IMR-90 (cell line): ENCODE results near the gene NHP2. TPM values are rescaled to one million over a fixed set of nuclear protein-coding genes. Genes with fewer than 3 reads are reported as not detected.

ENCODE experiments used
- ATAC-seq: fragments of 200-7000 bp; cut with Tn5 transposase; 2 replicates; pipeline ENCODE4 v1.9.1; 2020; ENCODE audit warnings: low read depth, mild to moderate bottlenecking, moderate library complexity
- BruUV-seq: library from RNA; stranded (reverse); fragments of 400-500 nt; replicated peaks from 2 replicates; lab custom pipeline; 2021; lab: Mats Ljungman, UMichigan
- CTCF ChIA-PET: fragments of 300-600 bp; formaldehyde crosslinking; extraction: SDS; loops from one replicate; lab custom pipeline; 2021; ENCODE audit warnings: antibody characterized with exemption; lab: Yijun Ruan, JAX
- POLR2A ChIA-PET: fragments of 300-600 bp; sonication (Branson Sonifier 250); formaldehyde crosslinking; loops from one replicate; lab custom pipeline; 2022; ENCODE audit warnings: antibody characterized with exemption; ENCODE audit not compliant: unreplicated experiment; lab: Charles Lee
- DNase-seq: peaks from one replicate; pipeline ENCODE4 v3.0.0; 2013
- H2AFZ ChIP-seq: replicated peaks from 2 replicates; pipeline ENCODE3; 2013; ENCODE audit warnings: low read length, mild to moderate bottlenecking; ENCODE audit not compliant: poor library complexity
- H2AK5ac ChIP-seq: 2 replicates; pipeline ENCODE4 v1.6.1; 2013; ENCODE audit warnings: low read depth, low read length, inconsistent platforms
- H2AK9ac ChIP-seq: replicated peaks from 2 replicates; pipeline ENCODE3; 2013; ENCODE audit warnings: mild to moderate bottlenecking, low read depth, low read length, moderate library complexity; ENCODE audit not compliant: poor library complexity
- H2BK120ac ChIP-seq: 2 replicates; pipeline ENCODE4 v1.6.1; 2013; ENCODE audit warnings: low read depth, low read length, inconsistent platforms
- H2BK15ac ChIP-seq: 3 replicates; pipeline ENCODE4 v1.6.1; 2013; ENCODE audit warnings: low read depth, low read length, inconsistent platforms
- H2BK20ac ChIP-seq: 2 replicates; pipeline ENCODE4 v1.6.1; 2013; ENCODE audit warnings: low read depth, mild to moderate bottlenecking, inconsistent platforms, low read length, moderate library complexity
- H2BK5ac ChIP-seq: 2 replicates; pipeline ENCODE4 v1.6.1; 2013; ENCODE audit warnings: mild to moderate bottlenecking, low read depth, low read length, inconsistent platforms; ENCODE audit not compliant: poor library complexity, severe bottlenecking
- H3K14ac ChIP-seq: replicated peaks from 2 replicates; pipeline ENCODE4 v1.6.1; 2013; ENCODE audit warnings: low read depth, low read length, inconsistent platforms
- H3K18ac ChIP-seq: 2 replicates; pipeline ENCODE4 v1.6.1; 2013; ENCODE audit warnings: low read depth, low read length, control low read depth
- H3K23ac ChIP-seq: 2 replicates; pipeline ENCODE4 v1.6.1; 2013; ENCODE audit warnings: low read depth, low read length, inconsistent platforms
- H3K27ac ChIP-seq: 2 replicates; pipeline ENCODE4 v1.5.1; 2013; ENCODE audit warnings: mild to moderate bottlenecking, control low read depth, low read length; ENCODE audit not compliant: insufficient read depth
- H3K27me3 ChIP-seq: 2 replicates; pipeline ENCODE4 v1.6.1; 2013; ENCODE audit warnings: low read length; ENCODE audit not compliant: control insufficient read depth, insufficient read depth
- H3K36me3 ChIP-seq: 2 replicates; pipeline ENCODE4 v1.6.1; 2013; ENCODE audit warnings: low read length, mixed read lengths; ENCODE audit not compliant: control insufficient read depth, insufficient read depth
- H3K4ac ChIP-seq: 2 replicates; pipeline ENCODE4 v1.6.1; 2013; ENCODE audit warnings: low read depth, low read length, inconsistent platforms
- H3K4me1 ChIP-seq: 2 replicates; pipeline ENCODE4 v1.6.1; 2013; ENCODE audit warnings: low read length, mixed read lengths; ENCODE audit not compliant: control insufficient read depth, insufficient read depth
- H3K4me2 ChIP-seq: 2 replicates; pipeline ENCODE4 v1.6.1; 2013; ENCODE audit warnings: low read depth, mild to moderate bottlenecking, control low read depth, low read length, moderate library complexity
- H3K4me3 ChIP-seq: 2 replicates; pipeline ENCODE4 v1.5.1; 2013; ENCODE audit warnings: low read depth, mild to moderate bottlenecking, control low read depth, low read length, moderate library complexity; ENCODE audit not compliant: insufficient read depth
- H3K56ac ChIP-seq: 2 replicates; pipeline ENCODE4 v1.6.1; 2013; ENCODE audit warnings: low read length, inconsistent platforms; ENCODE audit not compliant: insufficient read depth; ENCODE audit errors: extremely low read depth
- H3K79me1 ChIP-seq, 2 experiments: 2 replicates each; pipeline ENCODE4 v1.6.1; 2013; ENCODE audit warnings: low read length in 2 of 2, inconsistent platforms in 1 of 2, low read depth in 1 of 2
- H3K9ac ChIP-seq: 2 replicates; pipeline ENCODE4 v1.6.1; 2013; ENCODE audit warnings: low read depth, low read length, control low read depth
- H3K9me1 ChIP-seq: 2 replicates; pipeline ENCODE4 v1.6.1; 2013; ENCODE audit warnings: low read length, inconsistent platforms; ENCODE audit not compliant: insufficient read depth
- H3K9me3 ChIP-seq: 2 replicates; pipeline ENCODE4 v1.6.1; 2013; ENCODE audit warnings: low read length; ENCODE audit not compliant: control insufficient read depth, insufficient read depth
- H4K20me1 ChIP-seq: 2 replicates; pipeline ENCODE4 v1.6.1; 2013; ENCODE audit warnings: low read length, inconsistent platforms; ENCODE audit not compliant: insufficient read depth
- H4K5ac ChIP-seq: 2 replicates; pipeline ENCODE4 v1.6.1; 2013; ENCODE audit warnings: mild to moderate bottlenecking, low read depth, low read length, control low read depth
- H4K8ac ChIP-seq, 2 experiments: 2 replicates each; pipeline ENCODE4 v1.6.1; 2013; ENCODE audit warnings: low read depth in 2 of 2, low read length in 2 of 2, control low read depth in 1 of 2, inconsistent platforms in 1 of 2
- H4K91ac ChIP-seq: 2 replicates; pipeline ENCODE4 v1.6.1; 2013; ENCODE audit warnings: low read depth, low read length, inconsistent platforms; ENCODE audit not compliant: insufficient read depth
- CHD1 ChIP-seq: IDR thresholded peaks from 2 replicates; pipeline ENCODE4 v1.6.1; 2012; ENCODE audit warnings: low read depth, low read length, improper control_type of control experiment
- MAFK ChIP-seq: IDR thresholded peaks from 2 replicates; pipeline ENCODE4 v1.6.1; 2012; ENCODE audit warnings: low read depth, low read length, improper control_type of control experiment
- MXI1 ChIP-seq: IDR thresholded peaks from 2 replicates; pipeline ENCODE4 v1.6.1; 2012; ENCODE audit warnings: low read depth, mild to moderate bottlenecking, low read length, moderate library complexity, borderline replicate concordance
- POLR2A ChIP-seq: IDR thresholded peaks from 2 replicates; pipeline ENCODE4 v1.6.1; 2012; ENCODE audit warnings: mild to moderate bottlenecking, low read depth, low read length
- RAD21 ChIP-seq: IDR thresholded peaks from 2 replicates; pipeline ENCODE4 v1.6.1; 2012; ENCODE audit warnings: low read length, improper control_type of control experiment
- SMC3 ChIP-seq: fragments of 150-350 bp; IDR thresholded peaks from 2 replicates; pipeline ENCODE4 v1.6.1; 2016; ENCODE audit warnings: low read depth, mild to moderate bottlenecking, antibody characterized with exemption, low read length, moderate library complexity
- WGBS, 2 experiments: methylation state at CpG; one replicate each; pipeline versions ENCODE4 v1.1.5 to v1.1.7; 2013; ENCODE audit warnings: missing lambda C conversion rate in 2 of 2; ENCODE audit not compliant: insufficient read length in 1 of 2; ENCODE audit errors: extremely low coverage in 2 of 2; 5-methylcytosine and 5-hydroxymethylcytosine counted together
- dilution Hi-C: fragments of 300-500 bp; cut with HindIII; formaldehyde crosslinking; loops from one replicate; pipeline ENCODE4 v1.14.3; 2018; ENCODE audit warnings: low sequenced_read_pairs; ENCODE audit not compliant: unreplicated experiment
- in situ Hi-C: fragments of 300-500 bp; cut with MboI; formaldehyde crosslinking; loops from 3 replicates; pipeline ENCODE4 v1.14.3; 2019; ENCODE audit warnings: low sequenced_read_pairs, inconsistent platforms, mixed read lengths
- intact Hi-C: fragments of 100-400 bp; cut with micrococcal nuclease; formaldehyde crosslinking; loops from 2 replicates; pipeline ENCODE4 v1.10.0; 2022
- polyA plus RNA-seq, 3 experiments: library from polyadenylated mRNA; depleted of rRNA; stranded (reverse); fragments of >200 nt; gene quantifications; 2 replicates each; pipeline ENCODE4 v1.2.3, GENCODE V29; 2012; ENCODE audit warnings: low replicate concordance in 1 of 3
- total RNA-seq: library from RNA; depleted of rRNA; stranded (reverse); fragments of >200 nt; gene quantifications from 2 replicates; pipeline ENCODE4 v1.2.3, GENCODE V29; 2012
- TF ChIP-seq, protein P1 (sequence below): conservative IDR thresholded peaks from 2 replicates; pipeline ENCODE4 v1.5.1; 2012; ENCODE audit warnings: mild to moderate bottlenecking, low read depth, low read length, improper control_type of control experiment

The NHP2 gene
- total and polyA plus RNA-seq, 2 of the 4 experiments (the other 2 are of a cell fraction), result 180 to 278 TPM

DNA sequence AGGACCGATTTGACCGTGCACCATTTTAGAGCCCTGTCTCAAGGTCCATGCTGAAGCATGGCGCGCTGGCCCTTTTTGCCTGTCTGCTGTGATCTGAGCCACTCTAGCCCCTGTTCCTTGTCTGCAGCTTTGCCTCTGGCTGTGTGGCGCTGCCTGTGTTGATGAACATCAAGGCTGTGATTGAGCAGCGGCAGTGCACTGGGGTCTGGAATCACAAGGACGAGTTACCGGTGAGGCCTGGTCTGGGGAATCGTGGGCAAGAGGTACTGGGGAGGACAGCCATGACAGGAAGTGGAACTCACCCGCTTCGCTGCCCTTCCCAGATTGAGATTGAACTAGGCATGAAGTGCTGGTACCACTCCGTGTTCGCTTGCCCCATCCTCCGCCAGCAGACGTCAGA, 6.3 kb downstream of the NHP2 start:
- no peak overlapping the region for H2BK120ac ChIP-seq
- BruUV-seq, result no TSS peak
- peaks cover 10% of the 10 kb centered on the region; the same call in 1 of the 2 replicates for H4K20me1 ChIP-seq
- no peak overlapping the region for H2BK5ac ChIP-seq
- dilution Hi-C loops, result no loop called here
- H3K9ac ChIP-seq, result no peak overlapping the region
- H3K36me3 ChIP-seq, result peaks cover 58% of the 10 kb centered on the region
- peaks cover 8 to 19% of the 10 kb centered on the region in 2 experiments for H3K79me1 ChIP-seq
- no peak overlapping the region for H3K4me3 ChIP-seq
- H4K5ac ChIP-seq, result no peak overlapping the region
- H2AFZ ChIP-seq, result no peak overlapping the region
- no peak overlapping the region for H4K8ac ChIP-seq
- H3K4me1 ChIP-seq, result peaks cover 5% of the 10 kb centered on the region; the same call in 1 of the 2 replicates
- intact Hi-C loops, result no loop called here
- H3K9me3 ChIP-seq, result no peaks in the 10 kb centered on the region
- H3K56ac ChIP-seq, result no peak overlapping the region
- 95% methylated on average over 11 of the region's 15 CpGs; no CpG with 5 or more reads in 1 of the 2 experiments for WGBS, 2 experiments
- no peak overlapping the region for H3K4ac ChIP-seq
- H3K18ac ChIP-seq, result no peak overlapping the region
- no peak overlapping the region for H2AK5ac ChIP-seq
- ATAC-seq (no peak), DNase-seq (no peak)
- no peak overlapping the region for H4K91ac ChIP-seq
- ChIA-PET CTCF (no interaction called here), POLR2A (no interaction called here)
- H2AK9ac ChIP-seq, result no peak overlapping the region
- no peak overlapping the region for H3K14ac ChIP-seq
- H3K4me2 ChIP-seq, result no peak overlapping the region
- no peak overlapping the region for H3K23ac ChIP-seq
- H3K27me3 ChIP-seq, result no peaks in the 10 kb centered on the region
- H3K9me1 ChIP-seq, result 0 out of 2 replicates have a peak, but pooled peaks cover 2% of the 10 kb centered on the region
- TF ChIP-seq SMC3, result no peak
- TF ChIP-seq POLR2A, result no peak
- no peak for TF ChIP-seq MAFK
- TF ChIP-seq, protein P1, sequence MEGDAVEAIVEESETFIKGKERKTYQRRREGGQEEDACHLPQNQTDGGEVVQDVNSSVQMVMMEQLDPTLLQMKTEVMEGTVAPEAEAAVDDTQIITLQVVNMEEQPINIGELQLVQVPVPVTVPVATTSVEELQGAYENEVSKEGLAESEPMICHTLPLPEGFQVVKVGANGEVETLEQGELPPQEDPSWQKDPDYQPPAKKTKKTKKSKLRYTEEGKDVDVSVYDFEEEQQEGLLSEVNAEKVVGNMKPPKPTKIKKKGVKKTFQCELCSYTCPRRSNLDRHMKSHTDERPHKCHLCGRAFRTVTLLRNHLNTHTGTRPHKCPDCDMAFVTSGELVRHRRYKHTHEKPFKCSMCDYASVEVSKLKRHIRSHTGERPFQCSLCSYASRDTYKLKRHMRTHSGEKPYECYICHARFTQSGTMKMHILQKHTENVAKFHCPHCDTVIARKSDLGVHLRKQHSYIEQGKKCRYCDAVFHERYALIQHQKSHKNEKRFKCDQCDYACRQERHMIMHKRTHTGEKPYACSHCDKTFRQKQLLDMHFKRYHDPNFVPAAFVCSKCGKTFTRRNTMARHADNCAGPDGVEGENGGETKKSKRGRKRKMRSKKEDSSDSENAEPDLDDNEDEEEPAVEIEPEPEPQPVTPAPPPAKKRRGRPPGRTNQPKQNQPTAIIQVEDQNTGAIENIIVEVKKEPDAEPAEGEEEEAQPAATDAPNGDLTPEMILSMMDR, result no peak
- TF ChIP-seq MXI1, result no peak
- TF ChIP-seq RAD21, result no peak
- TF ChIP-seq CHD1, result no peak
- no peak overlapping the region for H3K27ac ChIP-seq
- in situ Hi-C loops, result loop anchor here (5.0 kb wide), 1 partner anchor 70 kb away; no protein-coding TSS in a partner anchor
- no peak overlapping the region for H2BK15ac ChIP-seq
- H2BK20ac ChIP-seq, result no peak overlapping the region
